HG03521 (cell line): ENCODE results near the gene RCBTB2.

Experiments used
- ATAC-seq: cut with Tn5 transposase; IDR thresholded peaks from one replicate; pipeline ENCODE4 v1.9.1; 2021; ENCODE audit warnings: mild to moderate bottlenecking, moderate library complexity; ENCODE audit not compliant: unreplicated experiment

RCBTB2 gene

DNA sequence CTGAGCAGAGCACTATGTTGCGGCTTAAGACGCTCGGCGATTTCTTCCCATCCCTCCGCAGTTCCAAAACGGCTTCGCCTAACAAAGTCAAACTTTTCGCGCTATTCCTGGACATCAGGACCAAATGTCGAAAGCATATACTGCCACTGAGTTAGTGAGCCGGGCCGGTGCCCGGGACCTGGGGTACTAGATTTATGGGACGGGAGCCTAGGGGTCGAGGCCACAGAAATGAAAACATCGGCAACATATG is 699 bp downstream of the RCBTB2 start:
- peak; percentile 5 for ATAC-seq

DNA sequence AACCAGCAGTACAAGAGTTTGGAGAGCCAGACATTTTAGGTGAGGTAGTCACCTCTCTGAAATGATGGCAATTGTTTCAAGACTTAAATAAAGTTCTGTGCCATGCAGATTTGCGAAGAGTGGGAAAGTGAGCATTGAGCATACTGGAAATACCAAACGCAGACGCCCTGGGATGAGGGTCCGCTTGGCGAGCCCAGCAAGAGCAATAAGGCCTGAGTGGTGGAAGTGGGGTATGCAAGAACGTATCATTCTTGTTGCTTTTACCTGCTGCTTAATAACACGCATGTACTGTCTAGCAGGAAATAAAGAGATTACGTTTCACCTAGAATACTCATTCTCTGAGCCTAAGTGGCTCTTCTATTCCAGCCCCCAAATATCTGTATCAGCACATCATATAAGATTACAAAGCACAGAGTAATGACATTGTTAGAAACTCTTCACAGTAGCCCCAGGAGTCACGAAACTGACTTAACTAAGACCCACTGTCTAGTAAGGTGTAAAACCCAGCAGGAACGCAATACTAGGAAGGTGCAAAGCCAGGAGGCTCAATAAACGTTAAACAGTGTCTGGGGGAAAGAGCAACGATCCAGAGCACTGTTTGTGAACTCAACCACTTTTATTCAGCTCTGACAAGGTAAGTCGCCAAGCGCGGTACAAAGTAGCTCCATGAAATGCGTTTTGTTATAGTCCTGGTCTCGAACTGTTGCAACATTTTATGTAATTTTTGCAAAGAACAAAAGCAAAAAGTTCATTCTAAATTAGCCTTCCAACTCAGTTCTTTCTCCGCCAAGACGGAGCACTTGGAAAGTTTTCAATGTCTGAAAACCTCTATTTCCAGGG is 1.2 kb downstream of the RCBTB2 start:
- no peak for ATAC-seq

DNA sequence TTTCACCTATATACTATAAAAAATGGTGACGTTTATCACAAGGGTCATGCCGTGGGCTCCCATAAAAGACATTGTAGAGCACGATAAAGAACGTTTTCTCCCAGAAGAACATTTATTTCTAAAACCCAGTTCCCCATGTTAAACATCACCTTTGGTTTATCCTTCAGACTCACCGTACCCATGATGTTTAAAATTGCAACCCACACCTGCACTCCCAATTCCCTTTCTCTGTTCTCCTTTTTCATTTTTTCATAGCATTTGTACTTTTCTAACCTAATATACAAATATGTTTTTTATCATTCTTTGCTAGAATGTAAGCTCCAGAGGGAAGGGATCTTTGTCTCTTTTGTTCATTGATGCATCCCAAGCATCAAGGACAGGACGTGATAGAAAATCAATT is 2.0 kb downstream of the RCBTB2 start:
- ATAC-seq: no peak

- ATAC-seq: no peak
These were observed 4.2 kb downstream of the RCBTB2 start for GRCh38 chr13:48528720-48529119.

DNA sequence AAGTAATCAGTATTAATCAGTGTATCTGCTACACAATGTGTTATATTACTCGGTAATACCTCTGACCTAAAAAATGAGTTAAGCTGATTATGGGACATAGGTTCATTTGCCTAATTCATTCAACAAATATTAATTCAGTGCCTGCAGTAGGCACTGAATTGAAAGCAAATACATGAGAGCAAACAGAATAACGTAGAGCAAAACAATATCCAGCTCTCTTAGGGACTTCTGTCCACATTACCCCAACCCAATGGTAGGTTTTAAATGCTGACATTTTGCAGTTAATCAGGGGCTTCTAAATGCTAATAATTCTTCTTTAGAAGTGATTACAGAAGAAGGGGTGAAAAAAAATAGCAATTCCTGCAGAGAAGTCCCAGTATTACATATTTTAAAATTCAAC is 4.9 kb downstream of the RCBTB2 start:
- no peak for ATAC-seq

DNA sequence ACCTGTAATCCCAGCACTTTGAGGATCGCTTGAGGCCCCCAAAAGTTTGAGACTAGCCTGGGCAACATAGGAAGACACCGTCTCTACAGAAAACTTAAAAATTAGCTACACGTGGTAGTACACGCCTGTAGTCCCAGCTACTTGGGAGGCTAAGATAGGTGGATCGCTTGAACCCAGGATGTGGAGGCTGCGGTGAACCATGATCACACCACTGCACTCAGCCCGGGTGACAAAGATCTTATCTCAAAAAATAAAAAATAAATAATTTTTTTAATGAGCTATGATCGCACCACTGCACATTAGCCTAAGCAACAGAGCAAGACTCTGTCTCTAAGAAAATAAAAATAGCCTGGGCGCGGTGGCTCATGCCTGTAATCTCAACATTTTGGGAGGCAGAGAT is 6.6 kb downstream of the RCBTB2 start:
- no peak for ATAC-seq

- ATAC-seq: no peak
These were observed 14.8 kb downstream of the RCBTB2 start for GRCh38 chr13:48518083-48518482.

DNA sequence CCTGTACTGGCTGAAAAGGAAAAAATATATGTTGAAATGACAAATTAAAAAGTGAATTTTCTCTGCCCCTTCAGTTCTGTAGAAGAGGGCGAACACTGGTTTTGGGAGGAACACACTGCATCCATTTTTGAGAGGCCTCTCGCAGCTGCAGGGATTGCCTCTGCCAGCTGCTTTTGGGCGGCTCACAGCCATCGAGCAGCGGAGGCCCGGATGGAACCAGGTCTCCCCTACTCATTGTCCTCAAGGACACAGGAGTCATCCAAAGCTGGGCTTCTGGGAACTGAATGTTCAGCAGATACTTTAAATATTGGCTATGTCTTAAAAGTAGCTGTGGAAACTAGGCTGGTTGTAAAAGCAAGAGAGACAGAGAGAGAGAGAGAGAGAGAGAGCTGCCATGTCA is 17.1 kb downstream of the RCBTB2 start:
- no peak for ATAC-seq

DNA sequence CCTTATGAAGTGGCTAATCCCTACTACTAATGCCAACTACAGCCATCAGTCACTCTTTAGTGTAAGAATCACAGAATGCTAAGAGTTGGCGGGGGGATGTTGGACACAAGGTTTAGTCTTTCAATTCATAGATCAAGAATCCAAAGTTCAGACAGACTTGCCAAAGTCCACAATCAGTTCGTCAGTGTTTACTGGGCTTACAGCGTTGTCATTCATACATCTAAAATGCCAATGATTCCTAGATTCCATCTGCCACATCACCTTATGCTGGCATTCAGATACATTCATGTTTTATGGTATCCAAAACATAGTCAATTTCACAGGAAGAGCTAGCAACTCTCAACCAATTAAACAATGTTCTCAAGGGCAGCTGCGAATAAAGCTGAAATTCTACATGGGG is 18.1 kb downstream of the RCBTB2 start:
- ATAC-seq: no peak

- no peak for ATAC-seq
These were observed 21.2 kb downstream of the RCBTB2 start for GRCh38 chr13:48511621-48512230.

GRCh38 chr13:48510698-48511097 is 22.2 kb downstream of the RCBTB2 start:
- ATAC-seq: no peak

DNA sequence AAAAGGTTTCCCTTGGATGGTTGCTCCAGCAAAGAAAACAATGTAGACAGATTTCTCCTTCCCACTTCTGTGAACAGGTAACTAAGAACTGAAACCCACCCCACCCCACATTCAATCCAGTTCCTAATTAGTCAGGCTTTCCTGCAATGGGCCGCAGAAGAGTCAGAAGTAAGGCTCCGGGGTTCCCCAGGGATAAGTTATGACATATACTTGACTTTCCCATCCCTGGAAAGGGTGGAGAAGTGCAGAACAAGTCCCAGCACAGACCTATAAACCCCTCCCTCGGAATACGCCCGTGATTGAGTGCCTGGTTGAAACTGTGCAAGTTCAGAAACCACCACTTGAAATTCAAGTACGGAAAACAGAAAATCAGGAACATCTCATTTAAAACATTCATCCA is 24.9 kb downstream of the RCBTB2 start:
- no peak for ATAC-seq

GRCh38 chr13:48507021-48507420 is 25.9 kb downstream of the RCBTB2 start:
- no peak for ATAC-seq

DNA sequence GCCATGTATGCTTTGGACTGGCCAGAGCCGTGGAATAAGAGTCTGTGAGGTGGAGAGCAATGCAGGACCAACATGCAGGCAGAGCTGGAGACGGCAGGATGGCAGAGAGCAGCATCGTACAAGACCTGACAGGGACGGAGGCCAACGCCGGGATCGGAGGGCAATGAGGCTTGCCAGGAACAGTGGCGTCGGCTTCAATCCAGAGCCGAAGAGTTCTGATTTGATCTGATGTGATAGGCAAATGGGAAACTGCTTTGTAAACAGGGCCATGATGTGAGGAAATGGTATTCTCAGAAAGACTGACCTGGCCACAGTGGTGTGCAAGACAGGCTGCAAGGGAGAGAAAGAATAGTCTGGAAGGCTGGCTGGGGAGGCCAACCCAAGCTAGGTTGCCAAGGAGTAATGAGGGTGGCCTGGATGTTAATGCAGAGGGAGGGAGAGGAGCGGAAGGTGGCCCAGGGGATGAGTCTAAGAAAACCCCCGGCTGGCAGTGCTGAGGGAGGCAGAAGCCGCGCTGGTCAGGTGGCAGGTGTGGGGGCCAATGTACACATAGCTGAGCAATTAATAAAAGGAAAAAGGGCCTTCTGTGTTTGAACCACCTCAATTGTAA is 26.7 kb downstream of the RCBTB2 start:
- ATAC-seq: peak; percentile 17

DNA sequence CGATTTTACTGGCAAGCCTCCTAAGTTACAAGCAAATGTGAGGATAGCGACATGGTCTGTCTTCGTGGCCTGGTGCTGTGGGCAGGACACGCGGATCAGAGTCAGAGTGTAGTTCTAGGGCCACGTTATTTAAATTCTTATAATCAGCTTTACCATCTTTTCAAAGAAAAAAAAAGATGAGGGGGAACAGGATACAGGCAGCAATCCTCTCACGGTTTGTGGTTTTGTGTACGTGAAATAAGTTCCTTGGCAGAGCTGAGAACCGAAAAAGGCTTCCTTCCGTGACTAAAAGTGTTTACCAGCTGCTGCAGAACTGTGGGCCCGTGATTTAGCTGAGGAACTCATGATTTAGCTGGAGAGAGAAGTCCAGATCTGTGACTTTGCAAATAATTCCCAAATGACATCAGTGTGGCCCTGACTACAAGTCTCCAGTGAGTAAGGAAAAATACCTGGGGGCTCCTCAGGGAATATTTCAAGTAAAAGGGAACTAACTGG is 27.2 kb downstream of the RCBTB2 start:
- peak; percentile 67 for ATAC-seq

DNA sequence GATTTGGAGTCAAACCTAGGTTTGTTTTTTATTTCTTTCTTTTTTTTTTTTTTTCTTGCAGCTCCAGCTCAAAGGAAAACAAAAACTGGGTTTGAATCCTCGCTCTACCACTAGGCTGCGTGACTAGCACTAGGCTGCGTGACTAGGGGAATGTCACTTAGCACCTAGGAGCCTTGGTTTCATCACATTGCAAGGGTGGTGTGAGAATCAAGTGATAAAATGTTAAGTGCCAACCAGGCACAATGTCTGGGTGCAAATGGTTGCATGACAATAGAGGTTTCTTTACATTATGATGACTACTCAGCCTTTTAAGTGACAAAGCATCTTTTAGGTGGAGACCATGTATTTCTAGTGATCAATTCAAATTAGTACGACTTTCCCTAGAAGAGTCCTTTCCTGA is 27.9 kb downstream of the RCBTB2 start:
- no peak for ATAC-seq

DNA sequence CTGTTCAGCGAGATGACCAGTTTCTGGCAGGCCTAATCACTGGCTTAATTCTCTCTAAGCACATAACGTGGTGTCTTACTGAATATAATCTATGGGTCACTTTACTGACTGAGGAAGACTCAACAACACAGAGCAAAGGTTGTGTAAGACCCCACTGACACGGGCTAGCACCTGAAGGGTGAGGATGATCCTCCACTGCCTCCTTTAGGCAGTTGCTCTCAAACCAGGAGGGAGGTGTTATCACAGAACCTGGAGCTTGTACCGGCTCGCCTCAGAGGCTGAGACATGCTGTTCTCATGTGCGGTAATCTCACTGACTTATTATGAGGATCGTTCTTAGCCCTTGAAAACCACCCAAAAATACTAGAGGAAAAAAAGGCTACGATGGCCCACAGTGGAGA is 28.3 kb downstream of the RCBTB2 start:
- no peak for ATAC-seq

DNA sequence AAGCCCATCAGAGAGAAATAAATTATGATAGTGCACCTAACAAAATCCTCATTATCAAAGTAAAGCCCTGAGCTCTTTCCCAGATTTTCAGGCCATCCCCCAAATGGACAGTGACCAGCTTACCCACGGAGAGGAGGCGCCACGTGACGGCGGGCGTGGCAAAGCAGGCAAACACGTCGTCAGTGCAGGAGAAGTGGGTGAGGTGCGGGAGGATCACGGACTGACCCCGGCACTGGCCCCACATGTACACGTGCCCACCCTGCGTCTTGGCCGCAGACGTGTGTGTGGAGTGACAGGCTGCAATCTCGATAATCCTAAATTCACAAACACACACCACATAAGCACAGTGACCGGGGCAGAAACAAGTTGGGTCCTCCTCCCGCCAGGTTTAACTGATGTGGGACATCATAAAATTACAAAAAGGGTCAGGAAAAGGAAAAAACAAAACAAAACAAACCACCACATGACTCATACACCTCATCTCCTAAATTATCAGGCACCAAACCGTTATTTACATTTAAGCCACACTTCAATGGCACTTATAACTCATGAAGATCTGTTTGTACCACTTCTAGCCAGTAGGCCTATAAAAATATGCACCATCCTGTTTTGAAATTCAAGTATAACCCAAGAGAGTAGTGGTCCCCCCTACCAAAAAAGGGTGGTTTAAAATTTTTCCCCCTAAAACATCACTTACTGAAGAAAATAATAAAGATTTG is 30.1 kb downstream of the RCBTB2 start:
- no peak for ATAC-seq

GRCh38 chr13:48501705-48502104 is 31.2 kb downstream of the RCBTB2 start:
- no peak for ATAC-seq

DNA sequence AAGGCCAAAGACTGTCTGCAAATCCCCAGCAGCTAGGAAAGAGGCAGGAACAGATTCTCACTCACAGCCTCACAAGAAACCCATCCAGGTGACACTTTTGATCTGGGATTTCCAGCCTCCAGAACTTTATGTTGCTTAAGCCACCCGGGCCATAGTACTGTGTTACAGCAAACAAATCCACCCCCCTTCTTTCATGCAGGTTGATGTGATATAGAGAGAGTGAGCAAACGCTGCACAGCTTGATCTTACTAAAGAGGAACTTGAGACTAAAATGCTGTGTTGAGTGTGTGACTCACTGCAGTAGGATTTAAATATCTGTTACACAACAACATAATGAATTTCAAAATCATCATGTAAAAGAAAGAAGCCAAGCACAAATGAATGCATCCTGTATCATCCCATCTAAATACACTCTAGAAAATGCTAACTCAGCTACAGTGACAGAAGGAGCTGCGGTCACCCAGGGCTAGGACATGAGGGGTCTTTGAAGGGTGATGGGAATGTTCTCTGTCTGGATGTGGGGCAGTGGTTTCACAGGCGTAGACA is 32.2 kb downstream of the RCBTB2 start:
- ATAC-seq: no peak

DNA sequence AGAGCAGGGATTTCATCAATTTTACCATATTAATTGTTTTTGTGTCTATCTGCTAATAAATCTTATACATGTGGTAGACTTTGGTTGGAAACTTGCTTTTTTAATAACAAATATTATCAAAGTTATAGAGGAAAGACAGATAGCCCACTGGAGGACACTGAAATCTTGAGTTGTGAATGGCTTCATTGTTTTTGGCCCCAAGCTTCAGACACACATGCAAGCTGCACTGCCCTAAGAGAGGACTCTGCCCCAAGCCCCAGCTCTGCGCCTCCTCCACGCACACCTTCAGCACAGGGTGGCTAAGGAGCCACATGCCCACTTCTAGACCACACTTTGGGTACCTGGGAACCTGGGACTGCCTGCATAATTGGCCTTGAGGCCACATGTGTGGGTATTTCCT is 35.2 kb downstream of the RCBTB2 start:
- no peak for ATAC-seq
